GM12865 (cell line): Measurements from ENCODE around the gene NHERF2.

Experiments used
- DNase-seq: peaks from one replicate; pipeline ENCODE4 v3.0.0; 2010; ENCODE audit warnings: low read depth
- H3K4me3 ChIP-seq: 2 replicates; pipeline ENCODE4 v1.5.1; 2011; ENCODE audit warnings: mild to moderate bottlenecking, low read depth, low read length, control low read depth
- TF ChIP-seq, protein P1 (sequence below): IDR thresholded peaks from 2 replicates; pipeline ENCODE4 v1.5.1; 2011; ENCODE audit warnings: low read length, control low read depth, low read depth, inconsistent platforms; ENCODE audit not compliant: insufficient read depth; ENCODE audit errors: missing control alignments

The NHERF2 gene

DNA sequence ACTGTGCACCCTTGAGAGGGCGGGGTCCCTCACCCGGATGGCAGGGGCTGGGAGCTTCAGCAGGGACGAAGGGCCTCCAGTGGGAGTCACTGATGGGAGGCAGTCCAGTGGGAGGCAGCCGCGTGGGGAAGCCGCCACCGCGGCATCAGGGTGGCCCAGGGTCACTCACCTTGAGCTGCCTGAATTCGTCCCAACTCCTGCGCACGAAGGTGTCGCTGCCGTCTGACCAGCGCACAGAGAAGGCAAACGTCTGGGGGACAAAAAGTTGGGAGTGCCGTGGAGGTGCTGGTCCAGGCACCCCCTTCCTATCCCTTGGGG is 46.0 kb upstream of the NHERF2 start:
- H3K4me3 ChIP-seq, result no peak overlapping the region
- DNase-seq, result no peak
- TF ChIP-seq, protein P1, sequence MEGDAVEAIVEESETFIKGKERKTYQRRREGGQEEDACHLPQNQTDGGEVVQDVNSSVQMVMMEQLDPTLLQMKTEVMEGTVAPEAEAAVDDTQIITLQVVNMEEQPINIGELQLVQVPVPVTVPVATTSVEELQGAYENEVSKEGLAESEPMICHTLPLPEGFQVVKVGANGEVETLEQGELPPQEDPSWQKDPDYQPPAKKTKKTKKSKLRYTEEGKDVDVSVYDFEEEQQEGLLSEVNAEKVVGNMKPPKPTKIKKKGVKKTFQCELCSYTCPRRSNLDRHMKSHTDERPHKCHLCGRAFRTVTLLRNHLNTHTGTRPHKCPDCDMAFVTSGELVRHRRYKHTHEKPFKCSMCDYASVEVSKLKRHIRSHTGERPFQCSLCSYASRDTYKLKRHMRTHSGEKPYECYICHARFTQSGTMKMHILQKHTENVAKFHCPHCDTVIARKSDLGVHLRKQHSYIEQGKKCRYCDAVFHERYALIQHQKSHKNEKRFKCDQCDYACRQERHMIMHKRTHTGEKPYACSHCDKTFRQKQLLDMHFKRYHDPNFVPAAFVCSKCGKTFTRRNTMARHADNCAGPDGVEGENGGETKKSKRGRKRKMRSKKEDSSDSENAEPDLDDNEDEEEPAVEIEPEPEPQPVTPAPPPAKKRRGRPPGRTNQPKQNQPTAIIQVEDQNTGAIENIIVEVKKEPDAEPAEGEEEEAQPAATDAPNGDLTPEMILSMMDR, result no peak

DNA sequence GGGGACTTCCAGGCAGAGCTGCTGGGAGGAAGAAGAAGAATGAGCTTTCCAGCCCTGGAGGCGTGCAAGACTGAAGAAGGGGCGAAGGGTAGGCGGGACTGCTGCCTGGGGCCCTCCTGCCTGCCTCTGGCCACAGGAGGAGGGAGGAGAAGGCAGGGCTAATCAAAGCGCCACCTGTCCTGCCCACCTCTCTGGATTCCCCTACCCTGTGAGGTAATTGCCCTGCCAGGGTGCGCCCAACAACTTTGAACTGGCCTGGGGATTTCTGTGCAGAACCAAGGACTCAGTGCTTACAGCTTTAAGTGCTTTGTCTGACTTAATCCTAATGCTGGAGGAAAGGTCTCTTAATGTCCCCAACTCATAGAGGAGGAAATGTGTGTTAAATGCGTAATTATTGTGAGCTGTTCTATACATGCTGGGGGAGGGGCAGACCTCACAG is 45.3 kb upstream of the NHERF2 start, which contains the start of gene NOXO1:
Gene NOXO1 (minus strand): TSS at position 72 of the 439 bp plus-strand sequence. CDS start 290 bp downstream, outside the sequence.
- H3K4me3 ChIP-seq, result no peak within 1 kb of the TSS
- peak; percentile 55 for DNase-seq
- TF ChIP-seq, protein P1, result no peak

DNA sequence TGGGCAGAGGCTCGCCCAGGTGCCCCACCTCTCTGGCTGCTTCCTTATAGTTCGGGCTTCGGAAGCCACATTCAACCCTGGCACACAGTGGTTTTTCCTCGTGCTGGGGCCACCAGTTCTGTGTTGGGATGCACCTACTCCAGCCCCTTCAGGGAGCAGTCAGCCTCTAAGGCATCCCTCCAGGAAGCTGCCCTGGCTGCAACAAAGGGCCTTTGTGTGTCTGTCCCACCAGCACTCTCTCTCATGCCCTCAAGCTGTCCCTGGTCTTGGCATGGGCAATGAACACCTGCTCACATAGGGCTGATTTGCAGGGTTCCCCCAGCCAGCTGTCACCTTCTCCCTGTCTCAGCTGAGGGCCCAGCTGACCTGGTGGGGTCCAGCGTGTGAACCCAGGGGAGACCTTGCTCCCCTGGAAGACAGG is 44.7 kb upstream of the NHERF2 start:
- TF ChIP-seq, protein P1, result no peak
- no peak for DNase-seq
- no peak overlapping the region for H3K4me3 ChIP-seq

DNA sequence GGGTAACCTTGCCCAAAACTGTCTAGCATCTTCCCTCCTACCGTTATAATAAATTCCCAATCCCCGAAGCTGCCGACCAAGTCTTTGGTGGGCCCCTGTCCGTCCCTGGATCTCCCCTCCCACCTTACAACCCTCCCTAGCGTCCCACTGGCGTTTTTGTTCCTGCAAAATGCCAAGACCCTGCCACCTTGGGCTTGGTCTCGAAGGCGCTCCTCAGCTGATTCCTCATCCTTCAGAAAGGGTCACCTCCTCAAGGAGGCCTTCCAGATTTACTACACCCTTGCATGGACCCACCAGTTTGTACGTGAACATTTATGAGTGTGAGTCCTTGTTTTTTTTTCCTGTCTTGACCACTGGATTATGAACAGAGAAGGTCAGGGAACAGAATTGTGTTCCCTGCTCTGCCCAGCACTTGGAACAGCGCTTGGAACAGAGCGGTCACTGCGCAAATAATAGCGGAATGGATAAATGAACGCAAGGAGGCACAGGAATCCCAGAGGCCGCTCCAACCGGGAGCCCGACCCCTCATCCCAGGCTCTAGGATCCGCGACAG is 43.6 kb upstream of the NHERF2 start:
- H3K4me3 ChIP-seq, result no peak overlapping the region; the same call in 1 of the 2 replicates
- TF ChIP-seq, protein P1, result no peak
- DNase-seq, result no peak

DNA sequence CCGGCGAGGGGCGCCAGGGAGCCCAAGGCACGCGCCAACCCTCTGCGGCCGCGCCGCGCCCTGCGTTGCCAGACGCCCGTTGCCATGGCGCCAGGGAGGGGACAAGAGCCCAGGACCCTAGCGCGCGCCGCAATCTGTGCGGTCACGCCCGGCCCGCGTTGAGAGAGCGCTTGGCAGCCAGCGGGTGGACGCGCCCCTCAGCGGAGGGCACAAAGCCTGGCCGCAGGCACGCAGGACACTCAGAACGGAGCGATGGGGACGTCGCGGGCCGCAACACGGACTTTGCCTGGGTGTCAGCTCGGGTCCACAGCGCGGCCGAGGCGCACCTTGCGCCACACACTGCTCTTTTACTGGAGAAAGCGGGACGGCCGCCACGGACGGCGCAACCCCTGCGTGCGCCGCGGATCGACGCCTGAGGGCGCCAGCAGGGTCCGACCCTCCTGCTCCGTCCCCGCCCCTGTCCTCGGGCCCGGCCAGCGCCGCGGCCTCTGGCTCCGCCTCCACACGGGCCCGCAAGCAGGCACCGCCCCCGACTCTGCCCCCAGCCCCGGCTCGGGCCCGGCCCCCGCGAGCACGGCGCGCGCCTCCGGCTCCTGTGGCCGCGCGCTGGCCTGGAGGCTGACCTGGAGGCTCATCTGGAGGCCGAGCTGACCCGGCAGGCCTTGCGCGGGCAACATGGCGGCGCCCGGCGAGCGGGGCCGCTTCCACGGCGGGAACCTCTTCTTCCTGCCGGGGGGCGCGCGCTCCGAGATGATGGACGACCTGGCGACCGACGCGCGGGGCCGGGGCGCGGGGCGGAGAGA is 43.0 kb upstream of the NHERF2 start, which contains the start of gene GFER:
Gene GFER (plus strand): TSS at position 650 of the 803 bp plus-strand sequence. CDS start 26 bp downstream, at position 676.
- TF ChIP-seq, protein P1, result peak; percentile 45
- DNase-seq, result peak; percentile 95
- H3K4me3 ChIP-seq, result peak within 1 kb of the TSS; percentile 91

DNA sequence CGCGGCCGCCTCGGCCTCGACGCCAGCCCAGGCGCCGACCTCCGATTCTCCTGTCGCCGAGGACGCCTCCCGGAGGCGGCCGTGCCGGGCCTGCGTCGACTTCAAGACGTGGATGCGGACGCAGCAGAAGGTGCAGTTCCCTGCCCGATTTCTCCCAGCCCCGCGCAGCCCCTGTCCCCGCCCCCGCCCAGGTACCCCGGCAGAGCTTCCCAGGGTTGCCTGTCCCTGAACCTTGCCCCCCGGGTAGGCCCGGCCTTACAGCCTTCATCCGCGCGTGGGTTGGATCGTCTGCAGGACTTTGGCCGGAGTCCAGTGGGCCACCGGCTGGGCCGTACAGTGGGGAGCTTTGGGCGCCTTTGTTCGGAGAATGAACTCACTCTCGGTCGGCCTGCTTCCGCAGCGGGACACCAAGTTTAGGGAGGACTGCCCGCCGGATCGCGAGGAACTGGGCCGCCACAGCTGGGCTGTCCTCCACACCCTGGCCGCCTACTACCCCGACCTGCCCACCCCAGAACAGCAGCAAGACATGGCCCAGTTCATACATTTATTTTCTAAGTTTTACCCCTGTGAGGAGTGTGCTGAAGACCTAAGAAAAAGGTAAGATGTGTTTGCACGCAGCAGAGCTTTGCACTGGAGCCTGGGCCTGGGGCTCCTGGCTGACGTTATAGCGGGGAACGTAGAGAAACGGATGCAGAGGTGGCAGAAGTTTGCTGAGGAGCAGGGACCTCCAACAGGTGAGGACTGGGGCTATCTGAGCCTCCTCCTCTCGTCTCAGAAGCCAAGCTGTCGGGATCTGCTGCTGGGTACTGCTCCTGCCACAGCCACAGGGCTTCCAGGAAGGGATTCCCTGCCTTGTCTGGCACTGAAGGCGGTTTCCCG is 42.1 kb upstream of the NHERF2 start:
- H3K4me3 ChIP-seq, result peak overlapping the region; percentile 91
- DNase-seq, result no peak
- TF ChIP-seq, protein P1, result no peak
